GM18909 (cell line): Measurements from ENCODE around the gene CHIT1.

Experiments
- ATAC-seq: cut with Tn5 transposase; IDR thresholded peaks from one replicate; pipeline ENCODE4 v1.9.1; 2021; ENCODE audit warnings: mild to moderate bottlenecking; ENCODE audit not compliant: unreplicated experiment, poor library complexity

The CHIT1 gene

DNA sequence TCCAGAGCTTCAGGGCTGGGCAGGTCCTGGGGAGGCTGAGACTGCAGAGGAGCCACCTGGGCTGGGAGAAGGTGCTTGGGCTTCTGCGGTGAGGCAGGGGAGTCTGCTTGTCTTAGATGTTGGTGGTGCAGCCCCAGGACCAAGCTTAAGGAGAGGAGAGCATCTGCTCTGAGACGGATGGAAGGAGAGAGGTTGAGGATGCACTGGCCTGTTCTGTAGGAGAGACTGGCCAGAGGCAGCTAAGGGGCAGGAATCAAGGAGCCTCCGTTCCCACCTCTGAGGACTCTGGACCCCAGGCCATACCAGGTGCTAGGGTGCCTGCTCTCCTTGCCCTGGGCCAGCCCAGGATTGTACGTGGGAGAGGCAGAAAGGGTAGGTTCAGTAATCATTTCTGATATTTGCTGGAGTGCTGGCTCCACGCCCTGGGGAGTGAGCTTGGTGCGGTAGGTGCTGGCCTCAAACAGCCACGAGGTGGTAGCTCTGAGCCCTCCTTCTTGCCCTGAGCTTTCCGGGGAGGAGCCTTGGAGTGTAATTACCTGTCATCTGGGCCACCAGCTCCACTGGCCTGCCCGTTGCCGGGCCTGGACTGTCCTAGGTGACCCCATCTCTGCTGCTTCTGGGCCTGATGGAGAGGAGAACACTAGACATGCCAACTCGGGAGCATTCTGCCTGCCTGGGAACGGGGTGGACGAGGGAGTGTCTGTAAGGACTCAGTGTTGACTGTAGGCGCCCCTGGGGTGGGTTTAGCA, 63.1 kb downstream of the CHIT1 start:
- ATAC-seq: no peak
